Right lobe of liver (tissue), 4 donors: ENCODE results near the gene NID2.

ENCODE experiments used
- POLR2A ChIP-seq: fragments of 450-650 bp; IDR thresholded peaks from one replicate; pipeline ENCODE4 v1.6.1; 2017; ENCODE audit warnings: antibody characterized with exemption, mild to moderate bottlenecking
- TF ChIP-seq, protein P1 (sequence below), 4 donors: fragments of 200-600 bp in 3 of 4; fragments of 450-650 bp in 1 of 4; IDR thresholded peaks; one replicate each; pipeline versions ENCODE4 v1.5.1 to v1.8.0; 2016 to 2022; ENCODE audit warnings: antibody characterized with exemption in 4 of 4, mild to moderate bottlenecking in 2 of 4
- donor health status: DM: no; HTN: no; CAD: no.
- donor health status: DM: no; HTN: no; CAD: no.
- donor health status: DM: no; HTN: yes; CAD: no.

- TF ChIP-seq, protein P1, sequence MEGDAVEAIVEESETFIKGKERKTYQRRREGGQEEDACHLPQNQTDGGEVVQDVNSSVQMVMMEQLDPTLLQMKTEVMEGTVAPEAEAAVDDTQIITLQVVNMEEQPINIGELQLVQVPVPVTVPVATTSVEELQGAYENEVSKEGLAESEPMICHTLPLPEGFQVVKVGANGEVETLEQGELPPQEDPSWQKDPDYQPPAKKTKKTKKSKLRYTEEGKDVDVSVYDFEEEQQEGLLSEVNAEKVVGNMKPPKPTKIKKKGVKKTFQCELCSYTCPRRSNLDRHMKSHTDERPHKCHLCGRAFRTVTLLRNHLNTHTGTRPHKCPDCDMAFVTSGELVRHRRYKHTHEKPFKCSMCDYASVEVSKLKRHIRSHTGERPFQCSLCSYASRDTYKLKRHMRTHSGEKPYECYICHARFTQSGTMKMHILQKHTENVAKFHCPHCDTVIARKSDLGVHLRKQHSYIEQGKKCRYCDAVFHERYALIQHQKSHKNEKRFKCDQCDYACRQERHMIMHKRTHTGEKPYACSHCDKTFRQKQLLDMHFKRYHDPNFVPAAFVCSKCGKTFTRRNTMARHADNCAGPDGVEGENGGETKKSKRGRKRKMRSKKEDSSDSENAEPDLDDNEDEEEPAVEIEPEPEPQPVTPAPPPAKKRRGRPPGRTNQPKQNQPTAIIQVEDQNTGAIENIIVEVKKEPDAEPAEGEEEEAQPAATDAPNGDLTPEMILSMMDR (IDR thresholded peaks at IDR 0.05) = no peak
- TF ChIP-seq POLR2A = no peak
Observed at GRCh38 chr14:52091928-52092327, 23.1 kb upstream of the NID2 start.
